ENCODE measurements around the gene FANCE.
"Not testable (repeated sequence)": the region's sequence is repeated elsewhere in the genome, so short reads cannot be mapped to it uniquely, and the experiment has no call there.

FANCE gene

GRCh38 chr6:35432702-35433101 lies 19.4 kb upstream of the FANCE start:
- DNase-seq (ENCODE audit: low spot score), result not testable (repeated sequence)

DNA sequence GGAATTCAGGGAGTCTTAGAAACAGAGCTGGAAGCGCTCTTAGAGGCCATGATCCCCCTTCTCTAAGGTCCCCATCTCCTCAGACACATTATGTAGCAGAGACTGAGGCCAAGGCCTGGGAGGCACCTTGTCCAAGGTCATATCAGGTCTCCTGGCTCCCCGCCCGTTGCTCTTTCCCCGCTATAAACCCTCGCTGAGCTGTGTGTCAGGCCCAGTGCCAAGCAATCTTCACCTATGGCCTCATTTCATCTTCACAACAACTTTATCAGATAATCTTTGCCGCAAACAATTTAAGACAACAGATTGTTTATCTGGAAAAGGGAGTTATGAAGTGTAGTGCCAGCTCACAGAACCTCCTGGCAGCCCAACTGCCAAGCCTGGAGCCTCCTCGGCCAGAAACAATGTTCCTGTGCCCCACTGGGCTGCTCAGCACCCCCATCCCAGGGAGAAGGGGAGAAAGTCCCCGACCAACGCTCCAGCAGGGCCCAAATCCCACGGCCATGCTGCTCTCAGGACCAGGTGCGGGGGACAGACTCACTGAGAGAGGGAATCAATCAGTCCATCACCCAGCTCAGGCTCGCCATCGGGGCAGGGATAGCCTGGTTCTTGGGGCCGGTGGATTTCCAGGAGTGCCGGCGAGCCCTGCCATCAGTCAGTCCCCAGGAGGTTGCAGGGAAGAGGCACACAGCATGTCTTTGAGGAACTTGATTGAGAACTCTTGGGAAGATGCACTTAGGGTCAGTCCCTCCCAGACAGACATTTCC lies 16.9 kb upstream of the FANCE start:
- DNase-seq (ENCODE audit: low spot score), result no peak

- DNase-seq (ENCODE audit: low spot score), result no peak
Measured at GRCh38 chr6:35436071-35436857, 15.9 kb upstream of the FANCE start.

DNA sequence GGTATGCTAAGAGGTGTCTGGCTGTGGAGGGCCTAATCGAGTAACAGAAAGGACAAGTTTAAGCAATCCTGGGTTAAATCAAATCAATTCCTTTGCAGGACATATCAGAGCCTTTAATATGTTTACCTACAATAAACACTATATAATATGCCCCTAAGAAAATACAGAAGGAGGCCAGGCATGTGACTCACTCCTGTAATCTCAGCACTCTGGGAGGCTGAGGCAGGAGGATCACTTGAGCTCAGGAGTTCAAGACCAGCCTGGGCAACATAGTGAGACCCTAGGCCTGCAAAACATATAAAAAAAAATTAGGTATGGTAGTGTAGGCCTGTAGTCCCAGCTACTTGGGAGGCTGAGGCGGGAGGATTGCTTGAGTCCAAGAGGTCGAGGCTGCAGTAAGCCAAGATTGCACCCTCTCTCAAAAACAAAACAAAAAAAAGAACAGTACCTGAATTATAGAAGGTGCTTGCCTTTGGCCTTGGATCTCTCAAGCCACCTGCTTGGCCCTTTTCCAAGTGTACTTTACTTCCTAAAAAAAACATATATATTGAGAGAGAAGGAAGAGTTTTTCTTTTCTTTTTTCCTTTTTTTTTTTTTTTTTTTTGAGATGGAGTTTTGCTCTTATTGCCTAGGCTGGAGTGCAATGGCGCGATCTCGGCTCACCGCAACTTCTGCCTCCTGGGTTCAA lies 13.6 kb upstream of the FANCE start:
- not testable (repeated sequence) for DNase-seq (ENCODE audit: low spot score)

GRCh38 chr6:35439308-35439707 lies 12.8 kb upstream of the FANCE start:
- DNase-seq (ENCODE audit: low spot score), result no peak

- DNase-seq (ENCODE audit: low spot score), result no peak
Measured at GRCh38 chr6:35441205-35441604, 10.9 kb upstream of the FANCE start.

DNA sequence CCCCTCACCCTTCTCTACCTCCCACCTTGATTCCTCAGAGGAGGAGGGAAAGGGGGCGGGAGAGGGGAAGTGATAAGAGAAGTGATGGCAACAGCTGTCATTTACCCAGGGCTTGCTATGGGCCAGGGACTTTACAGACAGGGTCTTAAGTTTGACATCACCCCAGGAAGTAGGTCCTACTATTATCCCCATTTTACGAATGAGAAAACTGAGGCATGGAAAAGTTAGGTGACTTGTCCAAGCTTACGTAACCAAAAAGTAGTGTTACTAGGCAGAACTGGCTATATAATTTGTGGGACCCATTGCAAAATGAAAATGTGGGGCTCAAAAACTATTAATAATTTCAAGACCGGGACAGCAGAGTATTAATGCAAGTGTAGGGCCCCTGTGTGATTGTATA lies 10.5 kb upstream of the FANCE start:
- no peak for DNase-seq (ENCODE audit: low spot score)

DNA sequence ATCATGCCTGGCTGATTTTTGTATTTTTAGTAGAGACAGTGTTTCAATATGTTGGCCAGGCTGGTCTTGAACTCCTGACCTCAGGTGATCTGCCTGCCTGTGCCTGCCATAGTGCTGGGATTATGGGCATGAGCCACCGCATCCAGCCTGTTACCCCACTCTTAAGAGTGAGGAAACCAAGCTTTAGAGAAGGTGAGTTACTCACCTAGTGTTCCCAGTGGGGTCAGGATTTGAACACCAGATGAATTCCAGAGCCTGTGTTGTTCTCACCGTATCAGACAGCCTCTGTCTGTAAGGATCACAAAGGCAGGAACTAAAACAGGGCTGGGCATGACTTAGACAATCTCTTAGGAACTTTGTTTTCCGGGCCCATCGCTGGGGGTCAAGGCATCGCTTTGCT lies 9.4 kb upstream of the FANCE start:
- DNase-seq (ENCODE audit: low spot score), result no peak

GRCh38 chr6:35443341-35444030 lies 8.7 kb upstream of the FANCE start:
- no peak for DNase-seq (ENCODE audit: low spot score)

DNA sequence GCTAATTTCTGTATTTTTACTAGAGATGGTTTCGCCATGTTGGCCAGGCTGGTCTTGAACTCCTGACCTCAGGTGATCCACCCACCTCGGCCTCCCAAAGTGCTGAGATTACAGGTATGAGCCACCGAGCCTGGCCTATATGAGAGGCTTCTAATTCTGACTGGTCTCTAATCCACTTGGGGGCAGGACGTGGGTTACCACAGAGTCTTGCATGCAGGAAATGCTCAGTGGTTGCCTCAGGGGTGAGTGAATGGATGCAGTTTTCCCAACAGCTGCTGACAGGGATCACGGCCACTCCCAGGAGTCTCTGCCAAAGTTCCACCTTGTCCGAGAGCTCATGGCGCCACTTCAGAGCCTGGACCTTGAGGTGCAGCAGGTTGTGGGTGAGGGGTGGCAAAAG lies 6.4 kb upstream of the FANCE start:
- no peak for DNase-seq (ENCODE audit: low spot score)

DNA sequence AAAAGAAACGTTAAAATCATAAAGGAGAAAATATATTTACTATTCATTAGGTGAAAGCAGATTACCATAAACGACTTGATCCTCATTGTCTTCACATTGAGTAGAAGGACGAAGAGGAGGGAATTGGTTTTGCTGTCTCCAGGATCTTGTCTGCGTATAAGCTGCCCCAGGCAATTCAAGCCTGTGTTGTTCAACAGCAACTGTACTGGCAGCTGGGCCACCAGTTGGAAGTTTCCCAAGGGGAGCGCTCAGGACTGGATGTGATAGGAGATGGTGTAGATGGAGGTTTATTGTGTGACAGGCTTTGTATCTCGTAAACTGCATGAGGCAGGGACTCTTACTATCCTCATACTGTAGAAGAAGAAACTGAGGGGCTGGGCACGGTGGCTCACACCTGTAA lies 3.9 kb upstream of the FANCE start:
- no peak for DNase-seq (ENCODE audit: low spot score)

- peak; percentile 89 for DNase-seq (ENCODE audit: low spot score)
Measured at GRCh38 chr6:35449287-35449881, 2.8 kb upstream of the FANCE start.

- no peak for DNase-seq (ENCODE audit: low spot score)
Measured at GRCh38 chr6:35451354-35452182, 570 bp upstream of the FANCE start.

DNA sequence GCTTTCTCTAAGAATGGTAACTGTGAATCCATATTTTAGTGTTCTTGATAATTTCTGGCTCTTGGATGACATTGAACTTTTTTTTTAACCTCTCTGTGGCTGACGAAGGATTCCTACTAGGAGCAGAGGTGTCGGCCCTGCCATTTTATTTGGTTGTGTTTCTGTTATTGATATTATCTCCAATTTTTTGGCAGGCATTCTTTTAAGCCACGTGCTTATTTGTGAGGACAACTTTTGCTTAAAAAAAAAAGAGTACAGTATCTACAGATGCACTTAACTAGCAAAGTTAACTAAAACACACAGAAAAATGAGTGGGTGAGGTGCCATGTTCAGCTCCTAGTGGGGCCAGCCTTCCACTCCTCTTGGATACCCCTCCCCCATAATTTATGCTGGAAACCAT lies 1.1 kb downstream of the FANCE start:
- no peak for DNase-seq (ENCODE audit: low spot score)

DNA sequence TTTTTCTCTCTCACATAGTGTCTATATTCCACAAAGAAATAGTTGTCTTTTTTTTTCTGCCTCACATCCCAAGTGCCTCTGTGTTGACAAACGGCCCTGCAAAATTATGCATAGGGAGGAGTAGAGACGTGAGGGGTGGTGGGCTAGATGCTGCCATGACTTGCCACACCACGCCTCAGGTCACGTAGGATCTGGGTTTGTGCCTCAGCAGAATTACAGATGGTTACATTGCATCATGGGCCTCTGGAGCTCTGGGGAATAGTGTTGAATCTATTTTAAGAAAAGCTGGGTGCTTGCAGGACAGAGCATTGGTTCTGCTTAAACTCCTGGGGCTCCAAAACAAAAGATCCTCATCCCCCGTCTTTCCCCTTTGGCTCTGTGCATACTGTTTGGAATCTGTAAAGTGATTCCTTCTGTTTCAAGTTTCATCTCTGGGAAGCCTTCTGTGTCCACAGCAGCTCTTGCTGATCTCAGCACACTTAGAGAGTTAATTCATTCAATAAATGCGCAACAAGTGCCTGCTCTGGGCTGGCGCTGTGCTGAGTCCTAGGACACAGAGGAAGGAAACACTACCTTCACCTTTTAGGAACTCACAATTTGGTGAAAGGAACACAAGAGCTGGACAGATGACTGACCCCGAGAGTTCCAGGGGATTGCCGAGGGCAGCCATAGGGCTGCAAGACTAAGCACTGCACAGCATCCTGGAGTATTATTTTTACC lies 2.4 kb downstream of the FANCE start:
- DNase-seq (ENCODE audit: low spot score), result no peak

DNA sequence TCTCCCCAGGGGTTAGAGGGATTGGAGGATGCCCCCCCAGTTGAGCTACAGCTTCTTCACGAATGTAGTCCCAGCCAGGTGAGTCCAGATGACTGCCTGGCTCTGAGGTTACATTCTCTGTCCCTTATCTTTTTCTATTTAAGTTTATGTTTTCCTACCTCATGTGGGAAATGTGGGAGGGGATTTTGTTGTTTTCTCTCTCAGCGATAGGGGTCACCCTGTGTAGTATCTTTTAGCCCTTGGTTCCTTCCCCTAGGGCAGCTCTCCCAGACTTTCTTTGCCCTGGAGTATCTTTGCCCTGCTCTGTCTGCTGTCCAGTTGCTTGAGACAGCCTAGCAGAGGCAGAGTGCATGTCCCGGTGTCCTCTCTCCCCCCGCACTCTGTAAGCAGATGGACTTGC lies 5.8 kb downstream of the FANCE start:
- no peak for DNase-seq (ENCODE audit: low spot score)

DNA sequence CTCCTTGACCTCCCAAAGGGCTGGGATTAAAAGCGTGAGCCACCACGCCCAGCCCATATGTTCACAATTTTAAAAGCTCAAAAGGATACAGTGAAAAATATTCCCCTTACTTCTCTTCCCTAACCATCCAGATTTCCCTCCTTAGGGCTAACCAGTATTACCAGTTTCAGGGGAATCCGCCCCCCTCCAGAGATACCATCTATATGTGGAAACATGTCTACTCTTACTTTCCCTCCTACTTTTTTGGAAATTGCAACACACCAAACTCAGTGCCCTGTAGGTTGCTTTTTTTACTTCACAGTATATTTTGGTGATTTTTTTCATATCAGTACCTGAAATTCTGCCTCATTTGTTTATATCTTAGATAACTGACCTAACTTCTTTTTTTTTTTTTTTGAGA lies 9.1 kb downstream of the FANCE start:
- DNase-seq (ENCODE audit: low spot score), result no peak

DNA sequence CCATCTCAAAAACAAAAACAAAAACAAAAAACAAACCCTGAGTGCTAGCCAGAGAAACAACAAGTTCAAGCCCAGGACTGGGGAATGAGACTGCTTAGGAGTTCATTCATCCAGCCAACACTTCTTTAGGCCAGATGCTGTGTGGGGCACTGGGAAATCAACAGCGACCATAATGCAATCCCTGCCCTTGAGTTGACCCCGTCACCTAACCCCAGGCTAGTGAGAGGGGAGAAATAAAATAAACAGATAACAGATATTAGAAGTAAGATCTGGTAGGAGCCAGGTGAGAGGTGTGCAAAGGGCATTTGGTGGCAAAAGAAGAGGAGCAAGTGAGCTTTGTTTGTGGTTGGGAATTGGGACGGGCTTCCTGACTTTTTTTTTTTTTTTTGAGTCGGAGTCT lies 11.2 kb downstream of the FANCE start:
- DNase-seq (ENCODE audit: low spot score), result no peak

GRCh38 chr6:35465646-35466045 lies 13.5 kb downstream of the FANCE start:
- DNase-seq (ENCODE audit: low spot score), result no peak

DNA sequence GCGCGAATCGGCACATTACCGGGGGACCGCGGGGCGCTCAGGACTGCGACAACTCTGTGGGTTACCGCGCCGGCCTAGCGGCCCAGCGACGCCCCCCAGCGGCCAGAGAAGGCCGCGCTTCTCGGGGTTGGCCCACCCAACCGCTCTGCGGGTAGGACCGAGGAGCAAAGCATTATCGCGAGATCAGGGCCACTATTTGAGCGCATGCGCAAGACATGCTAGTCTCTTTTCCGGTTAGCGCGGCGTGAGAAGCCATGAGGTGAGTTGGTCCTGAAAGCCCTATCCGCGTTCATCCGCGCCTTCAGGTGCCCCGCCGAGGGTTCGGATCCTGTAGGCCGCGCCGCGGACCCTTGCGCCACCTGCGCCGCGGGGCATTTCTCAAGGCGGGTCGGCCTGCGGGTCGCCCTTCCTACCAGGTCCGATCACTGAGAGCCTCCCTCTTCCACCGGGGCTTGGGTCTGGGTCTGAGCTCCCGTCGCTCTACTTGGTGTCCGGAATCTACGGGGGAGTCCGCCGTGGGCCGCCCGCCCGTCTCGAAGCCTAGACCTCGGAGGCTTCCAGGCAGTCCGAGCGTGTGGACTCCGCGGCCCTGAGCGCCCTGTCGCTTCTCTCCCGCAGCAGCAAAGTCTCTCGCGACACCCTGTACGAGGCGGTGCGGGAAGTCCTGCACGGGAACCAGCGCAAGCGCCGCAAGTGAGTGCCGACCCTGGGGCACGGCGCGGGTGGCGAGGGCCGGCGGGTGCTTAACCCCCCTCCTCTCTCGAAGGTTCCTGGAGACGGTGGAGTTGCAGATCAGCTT lies 16.2 kb downstream of the FANCE start, which contains the start of gene RPL10A:
TSS of gene RPL10A (plus strand) at position 221 of the 799 bp plus-strand sequence. CDS start at position 255, 34 bp downstream.
- DNase-seq (ENCODE audit: low spot score), result peak; percentile 97

Data from RKO (cell line).